Activated CD4-positive, alpha-beta T cell treated with anti-CD3 and anti-CD28 coated beads for 36 hours (primary cell): ENCODE data around the gene CTCFL. TPM values are rescaled to one million over a fixed set of nuclear protein-coding genes. Genes with fewer than 3 reads are reported as not detected.

ENCODE experiments used
- ATAC-seq: fragments of 200-7000 bp; cut with Tn5 transposase; one replicate; pipeline ENCODE4 v1.10.0; 2021; ENCODE audit warnings: mild to moderate bottlenecking, moderate library complexity
- CTCF ChIA-PET: fragments of 350-600 bp; sonication (Branson Sonifier 250); formaldehyde crosslinking; loops from one replicate; lab custom pipeline; 2021; ENCODE audit warnings: antibody characterized with exemption; lab: Charles Lee
- POLR2A ChIA-PET: fragments of 350-600 bp; sonication (Branson Sonifier 250); formaldehyde crosslinking; loops from one replicate; lab custom pipeline; 2021; ENCODE audit warnings: antibody characterized with exemption, inconsistent platforms; lab: Charles Lee
- DNase-seq: peaks from one replicate; pipeline ENCODE4 v3.0.0-alpha.2; 2020
- H3K27ac Mint-ChIP-seq: one replicate; pipeline ENCODE4 v1.8.0; 2021; ENCODE audit warnings: mixed read lengths
- H3K27me3 Mint-ChIP-seq: one replicate; pipeline ENCODE4 v1.8.0; 2021; ENCODE audit warnings: mixed read lengths
- H3K36me3 Mint-ChIP-seq: one replicate; pipeline ENCODE4 v1.8.0; 2021; ENCODE audit warnings: low read depth, mixed read lengths
- H3K4me1 Mint-ChIP-seq: one replicate; pipeline ENCODE4 v1.8.0; 2021; ENCODE audit warnings: mixed read lengths
- H3K4me3 Mint-ChIP-seq: one replicate; pipeline ENCODE4 v1.8.0; 2021; ENCODE audit warnings: mild to moderate bottlenecking, moderate library complexity, mixed read lengths
- H3K9me3 Mint-ChIP-seq: one replicate; pipeline ENCODE4 v1.8.0; 2021; ENCODE audit warnings: low read depth, mixed read lengths
- intact Hi-C, 2 experiments: fragments of 100-400 bp; cut with DNase I in 1 of 2; cut with micrococcal nuclease in 1 of 2; formaldehyde crosslinking; loops; one replicate each; pipeline versions ENCODE4 v1.14.2 to v1.15.1; 2022 to 2024; cut with DNase I, micrococcal nuclease
- total RNA-seq, 2 experiments: library from RNA; stranded (reverse); gene quantifications; one replicate each; pipeline ENCODE4 v1.2.3, GENCODE V29; 2021

Gene CTCFL
- total RNA-seq, 2 experiments from 2014 or later, result not detected

GRCh38 chr20:57529810-57530209 lies 4.9 kb upstream of the CTCFL start:
- H3K36me3 Mint-ChIP-seq, result no peaks in the 10 kb centered on the region
- intact Hi-C loops, result no loop called here
- ChIA-PET POLR2A (no interaction called here), CTCF (no interaction called here)
- H3K4me3 Mint-ChIP-seq, result no peak overlapping the region
- ATAC-seq, result no peak
- DNase-seq, result no peak
- peaks cover 15% of the 10 kb centered on the region for H3K27me3 Mint-ChIP-seq
- H3K9me3 Mint-ChIP-seq, result no peaks in the 10 kb centered on the region
- H3K27ac Mint-ChIP-seq, result no peak overlapping the region
- no peaks in the 10 kb centered on the region for H3K4me1 Mint-ChIP-seq

GRCh38 chr20:57529160-57529585 lies 4.2 kb upstream of the CTCFL start:
- Mint-ChIP-seq H3K36me3 (no peaks in the 10 kb centered on the region), H3K4me3 (no peak overlapping the region), H3K27ac (no peak overlapping the region), H3K9me3 (no peaks in the 10 kb centered on the region), H3K27me3 (peaks cover 11% of the 10 kb centered on the region), H3K4me1 (no peaks in the 10 kb centered on the region)
- POLR2A ChIA-PET, result no interaction called here
- intact Hi-C loops, result no loop called here
- CTCF ChIA-PET, result interaction anchor here (0.6 kb wide), 1 partner anchor 20 kb away, joined by 3 read pairs; no protein-coding TSS in a partner anchor
- ATAC-seq (no peak), DNase-seq (no peak)

DNA sequence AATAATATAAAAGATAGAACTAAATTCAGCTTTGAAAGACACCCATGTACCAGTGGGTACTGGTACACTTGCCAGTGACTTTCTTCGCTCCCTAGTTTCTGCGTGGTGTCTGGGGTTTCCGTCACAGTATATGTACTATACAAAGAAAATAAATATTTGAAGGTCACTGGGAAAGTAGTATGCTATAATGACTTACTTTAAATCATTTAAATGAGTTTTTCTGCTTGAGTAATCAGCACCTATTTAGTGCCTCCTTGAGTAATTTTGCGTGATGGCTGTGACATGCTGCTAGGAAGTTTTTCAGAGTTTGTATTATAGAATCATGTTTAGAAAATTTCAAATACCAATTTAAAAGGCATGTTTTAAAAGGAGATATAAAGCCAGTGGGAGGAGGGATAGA lies 3.2 kb upstream of the CTCFL start:
- H3K4me1 Mint-ChIP-seq, result peaks cover under 1% of the 10 kb centered on the region
- intact Hi-C loops, result no loop called here
- H3K27me3 Mint-ChIP-seq, result peaks cover 4% of the 10 kb centered on the region
- DNase-seq (no peak), ATAC-seq (no peak)
- no peak overlapping the region for H3K27ac Mint-ChIP-seq
- ChIA-PET POLR2A (no interaction called here), CTCF (interaction anchor here (0.5 to 0.9 kb wide), 2 partner anchors 29 to 72 kb away, joined by 3 read pairs; no protein-coding TSS in a partner anchor)
- H3K9me3 Mint-ChIP-seq, result no peaks in the 10 kb centered on the region
- H3K36me3 Mint-ChIP-seq, result no peaks in the 10 kb centered on the region
- H3K4me3 Mint-ChIP-seq, result no peak overlapping the region

GRCh38 chr20:57527728-57528127 lies 2.8 kb upstream of the CTCFL start:
- H3K9me3 Mint-ChIP-seq, result no peaks in the 10 kb centered on the region
- H3K4me3 Mint-ChIP-seq, result no peak overlapping the region
- peaks cover 1% of the 10 kb centered on the region for H3K27me3 Mint-ChIP-seq
- intact Hi-C loops, result no loop called here
- no peak overlapping the region for H3K27ac Mint-ChIP-seq
- H3K36me3 Mint-ChIP-seq, result no peaks in the 10 kb centered on the region
- ATAC-seq (no peak), DNase-seq (no peak)
- ChIA-PET POLR2A (no interaction called here), CTCF (interaction anchor here (0.5 to 0.9 kb wide), 3 partner anchors 29 to 73 kb away, joined by 3 read pairs; no protein-coding TSS in a partner anchor)
- H3K4me1 Mint-ChIP-seq, result peaks cover 5% of the 10 kb centered on the region

- CTCF ChIA-PET, result interaction anchor here (0.8 kb wide), 1 partner anchor 34 kb away, joined by 3 read pairs; no protein-coding TSS in a partner anchor
- Mint-ChIP-seq H3K9me3 (no peaks in the 10 kb centered on the region), H3K4me1 (peaks cover 10% of the 10 kb centered on the region), H3K27ac (no peak overlapping the region), H3K4me3 (no peak overlapping the region), H3K36me3 (no peaks in the 10 kb centered on the region), H3K27me3 (no peaks in the 10 kb centered on the region)
- no peak for ATAC-seq
- intact Hi-C loops, result no loop called here
- POLR2A ChIA-PET, result no interaction called here
- no peak for DNase-seq
Observed at GRCh38 chr20:57526885-57527460, 2.0 kb upstream of the CTCFL start.

- no peaks in the 10 kb centered on the region for H3K27me3 Mint-ChIP-seq
- peaks cover 10% of the 10 kb centered on the region for H3K4me1 Mint-ChIP-seq
- CTCF ChIA-PET, result no interaction called here
- no peaks in the 10 kb centered on the region for H3K36me3 Mint-ChIP-seq
- no peak overlapping the region for H3K4me3 Mint-ChIP-seq
- peak; percentile 57 for DNase-seq
- no peak for ATAC-seq
- no peak overlapping the region for H3K27ac Mint-ChIP-seq
- intact Hi-C loops, result no loop called here
- POLR2A ChIA-PET, result no interaction called here
- H3K9me3 Mint-ChIP-seq, result no peaks in the 10 kb centered on the region
Observed at GRCh38 chr20:57526087-57526884, 1.3 kb upstream of the CTCFL start.

DNA sequence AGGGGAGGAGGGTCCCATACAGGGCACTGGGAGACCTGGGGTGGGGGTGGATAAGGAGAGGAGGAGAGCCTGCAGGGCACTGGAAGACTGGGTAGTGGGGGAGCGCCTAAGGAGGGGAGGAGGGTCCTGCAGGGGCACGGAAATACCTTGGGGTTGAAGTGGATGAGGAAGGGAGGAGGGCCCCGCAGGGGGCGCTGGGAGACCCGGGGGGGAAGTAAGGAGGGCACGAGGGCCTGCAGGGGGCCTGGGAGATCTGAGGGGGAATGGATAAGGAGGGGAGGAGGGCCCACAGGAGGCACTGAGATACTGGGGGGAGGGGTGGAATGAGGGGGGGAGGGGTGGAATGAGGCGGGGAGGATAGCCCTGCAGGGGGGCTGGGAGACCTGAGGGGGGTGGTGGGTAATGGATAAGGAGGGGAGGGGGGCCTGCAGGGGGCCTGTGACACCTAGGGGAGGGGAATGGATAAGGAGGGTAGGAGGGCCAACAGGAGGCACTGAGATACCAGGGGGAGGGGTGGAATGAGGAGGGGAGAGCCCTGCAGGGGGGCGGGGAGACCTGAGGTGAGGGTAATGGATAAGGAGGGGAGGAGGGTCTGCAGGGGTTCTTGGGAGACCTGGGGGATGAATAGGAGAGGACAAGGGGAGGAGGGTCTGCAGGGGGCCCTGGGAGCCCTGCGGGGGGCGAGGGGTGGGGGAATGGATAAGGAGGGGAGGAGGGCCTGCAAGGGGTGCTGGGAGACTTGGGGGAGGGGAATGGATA lies 567 bp upstream of the CTCFL start:
- ChIA-PET CTCF (no interaction called here), POLR2A (no interaction called here)
- Mint-ChIP-seq H3K4me3 (no peak overlapping the region), H3K36me3 (no peaks in the 10 kb centered on the region), H3K4me1 (peaks cover 10% of the 10 kb centered on the region), H3K9me3 (no peaks in the 10 kb centered on the region), H3K27ac (no peak overlapping the region), H3K27me3 (no peaks in the 10 kb centered on the region)
- ATAC-seq (no peak), DNase-seq (no peak)
- intact Hi-C loops, result no loop called here

- peaks cover 10% of the 10 kb centered on the region for H3K4me1 Mint-ChIP-seq
- H3K9me3 Mint-ChIP-seq, result no peaks in the 10 kb centered on the region
- DNase-seq (no peak), ATAC-seq (no peak)
- intact Hi-C loops, result no loop called here
- ChIA-PET CTCF (no interaction called here), POLR2A (no interaction called here)
- H3K36me3 Mint-ChIP-seq, result no peaks in the 10 kb centered on the region
- no peaks in the 10 kb centered on the region for H3K27me3 Mint-ChIP-seq
- no peak overlapping the region for H3K27ac Mint-ChIP-seq
- no peak overlapping the region for H3K4me3 Mint-ChIP-seq
Observed at GRCh38 chr20:57523782-57524181, 1.2 kb downstream of the CTCFL start.

DNA sequence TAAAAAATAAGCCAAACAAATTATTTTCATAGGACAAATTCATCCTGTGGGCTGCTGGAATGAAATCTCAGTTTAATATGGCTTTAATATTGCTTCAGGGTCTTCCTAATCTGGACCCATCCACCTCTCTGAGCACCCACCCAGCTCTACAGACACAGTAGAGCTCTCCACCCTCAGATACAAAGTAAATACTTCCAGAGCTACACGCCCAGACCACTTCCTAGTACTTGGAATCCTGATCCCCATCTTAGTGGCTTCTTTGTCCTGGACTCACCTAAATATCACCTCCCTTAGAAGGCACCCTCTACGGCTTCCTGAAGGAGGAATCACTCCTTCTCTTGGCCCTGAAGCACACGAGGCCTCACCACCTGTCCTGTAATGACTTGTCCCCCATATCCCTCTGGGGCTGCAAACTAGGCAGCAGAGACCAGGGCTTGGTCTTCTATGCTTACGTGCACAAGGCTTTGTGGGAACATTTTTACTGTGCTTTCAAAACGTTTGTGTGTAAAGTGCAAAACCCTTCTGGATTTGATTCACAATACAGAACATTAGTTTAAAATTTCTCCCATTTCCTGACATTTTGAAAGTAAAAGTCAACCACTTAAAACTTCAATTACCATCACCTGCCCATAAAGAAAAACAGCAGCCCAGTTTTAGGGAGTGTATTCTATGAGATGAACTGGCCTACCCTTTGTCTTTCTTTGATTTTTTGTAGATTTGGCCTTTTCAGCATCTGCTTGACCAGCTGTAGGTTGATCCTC lies 2.4 kb downstream of the CTCFL start:
- intact Hi-C loops, result no loop called here
- Mint-ChIP-seq H3K4me3 (no peak overlapping the region), H3K4me1 (peaks cover 10% of the 10 kb centered on the region), H3K9me3 (no peaks in the 10 kb centered on the region), H3K36me3 (no peaks in the 10 kb centered on the region), H3K27ac (peak overlapping the region; percentile 51), H3K27me3 (no peaks in the 10 kb centered on the region)
- ATAC-seq (peak; percentile 88), DNase-seq (peak; percentile 34)
- POLR2A ChIA-PET, result no interaction called here
- CTCF ChIA-PET, result interaction anchor here (0.7 kb wide), 1 partner anchor 74 kb away, joined by 3 read pairs; no protein-coding TSS in a partner anchor

DNA sequence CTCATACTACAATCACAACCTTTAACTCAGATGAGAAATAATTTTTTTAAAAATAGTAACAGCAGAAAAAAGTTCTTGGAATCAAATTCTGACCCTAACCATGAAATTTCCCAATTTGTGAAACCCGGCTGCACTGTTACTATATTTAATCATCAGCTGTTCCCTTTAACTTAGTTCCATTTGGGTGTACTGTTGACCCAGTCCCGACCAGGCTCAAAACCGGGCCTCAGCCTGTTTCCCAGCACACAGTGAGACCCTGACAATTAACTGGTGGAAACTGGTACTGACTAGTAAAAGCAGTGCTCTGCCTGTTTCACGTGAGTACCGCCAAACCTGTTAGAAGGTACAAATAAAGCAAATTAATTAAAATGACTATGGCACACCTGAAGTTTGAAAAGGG lies 7.0 kb downstream of the CTCFL start:
- peaks cover 6% of the 10 kb centered on the region for H3K4me1 Mint-ChIP-seq
- no peaks in the 10 kb centered on the region for H3K9me3 Mint-ChIP-seq
- no peak for DNase-seq
- no peaks in the 10 kb centered on the region for H3K36me3 Mint-ChIP-seq
- intact Hi-C loops, result loop anchor here (10.0 kb wide), 3 partner anchors 567 to 697 kb away; no protein-coding TSS in a partner anchor
- peaks cover 4% of the 10 kb centered on the region for H3K27me3 Mint-ChIP-seq
- H3K4me3 Mint-ChIP-seq, result no peak overlapping the region
- ChIA-PET POLR2A (no interaction called here), CTCF (interaction anchor here (0.6 kb wide), 1 partner anchor 50 kb away, joined by 4 read pairs; no protein-coding TSS in a partner anchor)
- no peak for ATAC-seq
- H3K27ac Mint-ChIP-seq, result no peak overlapping the region
